Measurements from ENCODE around the gene DPF1. TPM values are rescaled to one million over a fixed set of nuclear protein-coding genes. Genes with fewer than 3 reads are reported as not detected.

Gene DPF1
- total and polyA plus RNA-seq, 2 donors (not counting 1 experiment from before 2014, with no cell fraction given), result 0.50 to 1.6 TPM

- Histone ChIP-seq H3K79me2 (ENCODE audit: control insufficient read depth, insufficient read depth, low read length) (no peaks in the 10 kb centered on the region), H3K4me2 (ENCODE audit: extremely low read depth, insufficient read depth, low read length) (no peak overlapping the region), H2AFZ (ENCODE audit: low read length) (no peak overlapping the region), H3K36me3 (ENCODE audit: control insufficient read depth, insufficient read depth, low read length) (peaks cover 13% of the 10 kb centered on the region), H3K4me1 (ENCODE audit: control insufficient read depth, extremely low read depth, insufficient read depth, low read length) (no peaks in the 10 kb centered on the region), H3K9me3 (ENCODE audit: control insufficient read depth, insufficient read depth, low read depth, low read length) (no peaks in the 10 kb centered on the region), H3K9ac (ENCODE audit: insufficient read depth, low read length) (no peak overlapping the region), H3K27ac (ENCODE audit: insufficient read depth, low read length) (no peak overlapping the region), H4K20me1 (ENCODE audit: control insufficient read depth, extremely low read depth, insufficient read depth, low read length) (no peaks in the 10 kb centered on the region), H3K4me3 (replicated peaks in 1 of 4; ENCODE audit: control extremely low read depth in 1 of 4, insufficient read depth in 1 of 4, low read depth in 3 of 4, low read length in 4 of 4) (no peak overlapping the region), H3K27me3 (ENCODE audit: control insufficient read depth, insufficient read depth, low read length) (no peaks in the 10 kb centered on the region)
- no peak for TF ChIP-seq EZH2 (IDR thresholded peaks at IDR 0.05; ENCODE audit: low read length, missing control alignments)
- TF ChIP-seq, protein P1, sequence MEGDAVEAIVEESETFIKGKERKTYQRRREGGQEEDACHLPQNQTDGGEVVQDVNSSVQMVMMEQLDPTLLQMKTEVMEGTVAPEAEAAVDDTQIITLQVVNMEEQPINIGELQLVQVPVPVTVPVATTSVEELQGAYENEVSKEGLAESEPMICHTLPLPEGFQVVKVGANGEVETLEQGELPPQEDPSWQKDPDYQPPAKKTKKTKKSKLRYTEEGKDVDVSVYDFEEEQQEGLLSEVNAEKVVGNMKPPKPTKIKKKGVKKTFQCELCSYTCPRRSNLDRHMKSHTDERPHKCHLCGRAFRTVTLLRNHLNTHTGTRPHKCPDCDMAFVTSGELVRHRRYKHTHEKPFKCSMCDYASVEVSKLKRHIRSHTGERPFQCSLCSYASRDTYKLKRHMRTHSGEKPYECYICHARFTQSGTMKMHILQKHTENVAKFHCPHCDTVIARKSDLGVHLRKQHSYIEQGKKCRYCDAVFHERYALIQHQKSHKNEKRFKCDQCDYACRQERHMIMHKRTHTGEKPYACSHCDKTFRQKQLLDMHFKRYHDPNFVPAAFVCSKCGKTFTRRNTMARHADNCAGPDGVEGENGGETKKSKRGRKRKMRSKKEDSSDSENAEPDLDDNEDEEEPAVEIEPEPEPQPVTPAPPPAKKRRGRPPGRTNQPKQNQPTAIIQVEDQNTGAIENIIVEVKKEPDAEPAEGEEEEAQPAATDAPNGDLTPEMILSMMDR (conservative IDR thresholded peaks at IDR 0.05 in 1 of 2, IDR thresholded peaks at IDR 0.05 in 1 of 2; ENCODE audit: low read depth in 1 of 2, low read length in 2 of 2), result no peak
- DNase-seq (ENCODE audit: low read depth in 2 of 2), result no peak
These were observed 60.4 kb downstream of the DPF1 start for GRCh38 chr19:38163419-38164290.

DNA sequence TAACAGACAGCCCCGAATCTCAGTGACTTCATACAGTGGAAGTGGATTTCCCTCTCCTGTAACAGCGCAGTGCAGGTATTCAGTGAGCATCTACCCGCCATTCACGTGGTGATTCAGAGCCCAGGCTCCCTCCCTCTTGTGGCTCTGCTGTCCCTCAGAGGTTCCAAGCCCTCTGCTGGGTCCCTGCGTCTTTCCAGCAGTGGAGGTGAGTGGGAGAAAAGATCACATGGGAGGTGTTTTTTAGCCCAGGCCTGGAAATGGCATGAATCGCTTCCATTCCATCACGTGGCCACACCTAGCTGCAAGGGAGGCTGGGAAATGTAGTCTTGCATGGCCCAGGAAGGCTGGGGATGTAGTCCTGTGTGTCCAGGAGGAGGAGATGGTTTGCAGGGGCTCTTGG is 61.4 kb downstream of the DPF1 start:
- Histone ChIP-seq H3K4me2 (ENCODE audit: extremely low read depth, insufficient read depth, low read length) (no peak overlapping the region), H3K9me3 (ENCODE audit: control insufficient read depth, insufficient read depth, low read depth, low read length) (no peaks in the 10 kb centered on the region), H3K79me2 (ENCODE audit: control insufficient read depth, insufficient read depth, low read length) (no peaks in the 10 kb centered on the region), H2AFZ (ENCODE audit: low read length) (no peak overlapping the region), H3K4me3 (replicated peaks in 1 of 4; ENCODE audit: control extremely low read depth in 1 of 4, insufficient read depth in 1 of 4, low read depth in 3 of 4, low read length in 4 of 4) (no peak overlapping the region), H3K36me3 (ENCODE audit: control insufficient read depth, insufficient read depth, low read length) (peaks cover 13% of the 10 kb centered on the region), H3K27me3 (ENCODE audit: control insufficient read depth, insufficient read depth, low read length) (no peaks in the 10 kb centered on the region), H3K4me1 (ENCODE audit: control insufficient read depth, extremely low read depth, insufficient read depth, low read length) (no peaks in the 10 kb centered on the region), H4K20me1 (ENCODE audit: control insufficient read depth, extremely low read depth, insufficient read depth, low read length) (no peaks in the 10 kb centered on the region), H3K27ac (ENCODE audit: insufficient read depth, low read length) (no peak overlapping the region), H3K9ac (ENCODE audit: insufficient read depth, low read length) (no peak overlapping the region)
- TF ChIP-seq, protein P1 (conservative IDR thresholded peaks at IDR 0.05 in 1 of 2, IDR thresholded peaks at IDR 0.05 in 1 of 2; ENCODE audit: low read depth in 1 of 2, low read length in 2 of 2), result no peak
- TF ChIP-seq EZH2 (IDR thresholded peaks at IDR 0.05; ENCODE audit: low read length, missing control alignments), result no peak
- no peak for DNase-seq (ENCODE audit: low read depth in 2 of 2)

- Histone ChIP-seq H3K9ac (ENCODE audit: insufficient read depth, low read length) (no peak overlapping the region), H3K4me1 (ENCODE audit: control insufficient read depth, extremely low read depth, insufficient read depth, low read length) (no peaks in the 10 kb centered on the region), H3K79me2 (ENCODE audit: control insufficient read depth, insufficient read depth, low read length) (no peaks in the 10 kb centered on the region), H3K9me3 (ENCODE audit: control insufficient read depth, insufficient read depth, low read depth, low read length) (no peaks in the 10 kb centered on the region), H3K4me3 (replicated peaks in 1 of 4; ENCODE audit: control extremely low read depth in 1 of 4, insufficient read depth in 1 of 4, low read depth in 3 of 4, low read length in 4 of 4) (no peak overlapping the region), H3K4me2 (ENCODE audit: extremely low read depth, insufficient read depth, low read length) (no peak overlapping the region), H4K20me1 (ENCODE audit: control insufficient read depth, extremely low read depth, insufficient read depth, low read length) (no peaks in the 10 kb centered on the region), H2AFZ (ENCODE audit: low read length) (no peak overlapping the region), H3K36me3 (ENCODE audit: control insufficient read depth, insufficient read depth, low read length) (peaks cover 14% of the 10 kb centered on the region), H3K27ac (ENCODE audit: insufficient read depth, low read length) (no peak overlapping the region), H3K27me3 (ENCODE audit: control insufficient read depth, insufficient read depth, low read length) (no peaks in the 10 kb centered on the region)
- no peak for TF ChIP-seq EZH2 (IDR thresholded peaks at IDR 0.05; ENCODE audit: low read length, missing control alignments)
- TF ChIP-seq, protein P1 (conservative IDR thresholded peaks at IDR 0.05 in 1 of 2, IDR thresholded peaks at IDR 0.05 in 1 of 2; ENCODE audit: low read depth in 1 of 2, low read length in 2 of 2), result no peak
- DNase-seq (ENCODE audit: low read depth in 2 of 2), result peak in 1 of 2 donors; percentile 65
These were observed 61.9 kb downstream of the DPF1 start for GRCh38 chr19:38162094-38162493.

Other genes starting within 250 kb of the DPF1 start
- gene PPP1R14A, start 32.2 kb upstream of the DPF1 start, total RNA-seq, result 2.1 and 7.1 TPM in 2 replicates
- 2.2 and 146 TPM in 2 replicates for gene PPP1R14A, start 32.2 kb upstream of the DPF1 start, polyA plus RNA-seq
- 4.5 and 8.7 TPM in 2 replicates for gene SPINT2, start 40.4 kb upstream of the DPF1 start, total RNA-seq
- 2.1 and 4.6 TPM in 2 replicates for gene SPINT2, start 40.4 kb upstream of the DPF1 start, polyA plus RNA-seq
- gene C19orf33, start 80.0 kb upstream of the DPF1 start, total RNA-seq, result not detected in 2 replicates
- gene C19orf33, start 80.0 kb upstream of the DPF1 start, polyA plus RNA-seq, result not detected in 2 replicates
- 32.6 and 73.3 TPM in 2 replicates for gene YIF1B, start 91.7 kb upstream of the DPF1 start, total RNA-seq
- gene YIF1B, start 91.7 kb upstream of the DPF1 start, polyA plus RNA-seq, result 67.2 and 96.5 TPM in 2 replicates
- 1.8 and 3.0 TPM in 2 replicates for gene KCNK6, start 95.6 kb upstream of the DPF1 start, total RNA-seq
- 4.0 and 48.1 TPM in 2 replicates for gene KCNK6, start 95.6 kb upstream of the DPF1 start, polyA plus RNA-seq
- 1.3 and 2.0 TPM in 2 replicates for gene CATSPERG, start 111.6 kb upstream of the DPF1 start, total RNA-seq
- 0.16 and 0.43 TPM in 2 replicates for gene CATSPERG, start 111.6 kb upstream of the DPF1 start, polyA plus RNA-seq
- gene PSMD8, start 150.3 kb upstream of the DPF1 start, total RNA-seq, result 190 and 217 TPM in 2 replicates
- 287 and 366 TPM in 2 replicates for gene PSMD8, start 150.3 kb upstream of the DPF1 start, polyA plus RNA-seq
- gene GGN, start 163.8 kb upstream of the DPF1 start, total RNA-seq, result under 0.01 and 0.50 TPM in 2 replicates
- gene GGN, start 163.8 kb upstream of the DPF1 start, polyA plus RNA-seq, result 0.15 and 0.20 TPM in 2 replicates
- gene SPRED3, start 164.5 kb upstream of the DPF1 start, total RNA-seq, result 0.77 and 1.5 TPM in 2 replicates
- 2.0 and 4.8 TPM in 2 replicates for gene SPRED3, start 164.5 kb upstream of the DPF1 start, polyA plus RNA-seq
- gene FAM98C, start 178.9 kb upstream of the DPF1 start, total RNA-seq, result 8.5 and 10.6 TPM in 2 replicates
- 4.5 and 4.9 TPM in 2 replicates for gene FAM98C, start 178.9 kb upstream of the DPF1 start, polyA plus RNA-seq
- gene RASGRP4, start 202.0 kb upstream of the DPF1 start, total RNA-seq, result not detected in 2 replicates
- gene RASGRP4, start 202.0 kb upstream of the DPF1 start, polyA plus RNA-seq, result not detected in 2 replicates
- gene RYR1, start 209.5 kb upstream of the DPF1 start, total RNA-seq, result under 0.01 and 0.26 TPM in 2 replicates
- under 0.01 and 0.09 TPM in 2 replicates for gene RYR1, start 209.5 kb upstream of the DPF1 start, polyA plus RNA-seq